Esophagus squamous epithelium (tissue), 4 donors: ENCODE data around the gene HLCS.

ENCODE experiments used
- CTCF ChIP-seq, 6 experiments: fragments of 450-650 bp in 4 of 6; fragments of 200-600 bp in 2 of 6; sonication (generic) in 2 of 6; IDR thresholded peaks; one replicate each; pipeline ENCODE4 v1.5.1; 2016 to 2019; ENCODE audit warnings: antibody characterized with exemption in 6 of 6, mild to moderate bottlenecking in 4 of 6, moderate library complexity in 4 of 6
- POLR2A ChIP-seq, 4 donors: fragments of 450-650 bp; IDR thresholded peaks; one replicate each; pipeline ENCODE4 v1.6.1; 2017; ENCODE audit warnings: antibody characterized with exemption in 4 of 4, mild to moderate bottlenecking in 4 of 4, moderate library complexity in 3 of 4

- TF ChIP-seq CTCF (IDR thresholded peaks at IDR 0.05), result peak in 3 of 6 experiments; percentile 20 to 36 (median 30)
- no peak for TF ChIP-seq POLR2A (IDR thresholded peaks at IDR 0.05)
These were observed 246.9 kb downstream of the HLCS start for GRCh38 chr21:36719614-36720013.
